DOHH2 (cell line): ENCODE data around the gene CA12.

Experiments
- H3F3A ChIP-seq: fragments of 200-600 bp; sonication (generic), shearing (Covaris generic); 2 replicates; pipeline ENCODE4 v1.6.0; 2016; ENCODE audit warnings: antibody characterized with exemption, mild to moderate bottlenecking; ENCODE audit not compliant: control insufficient read depth, insufficient read depth
- H3K27ac ChIP-seq: fragments of 200-600 bp; sonication (generic); 2 replicates; pipeline ENCODE4 v1.5.1; 2014; ENCODE audit warnings: low read depth, mild to moderate bottlenecking, low read length, moderate library complexity
- H3K27me3 ChIP-seq: fragments of 200-600 bp; sonication (generic); 2 replicates; pipeline ENCODE4 v1.6.1; 2014; ENCODE audit warnings: mild to moderate bottlenecking, low read length, mixed read lengths; ENCODE audit not compliant: control insufficient read depth
- H3K36me3 ChIP-seq: fragments of 200-600 bp; sonication (generic); 2 replicates; pipeline ENCODE4 v1.6.1; 2014; ENCODE audit warnings: mild to moderate bottlenecking, low read length, moderate library complexity, mixed read lengths; ENCODE audit not compliant: control insufficient read depth
- H3K4me1 ChIP-seq: fragments of 200-600 bp; sonication (generic); 2 replicates; pipeline ENCODE4 v1.6.1; 2014; ENCODE audit warnings: mild to moderate bottlenecking, low read length, mixed read lengths; ENCODE audit not compliant: control insufficient read depth
- H3K4me2 ChIP-seq: fragments of 200-600 bp; sonication (generic); 2 replicates; pipeline ENCODE4 v1.6.0; 2014; ENCODE audit warnings: mild to moderate bottlenecking, low read length, moderate library complexity
- H3K4me3 ChIP-seq: fragments of 200-600 bp; sonication (generic); 2 replicates; pipeline ENCODE4 v1.5.1; 2014; ENCODE audit warnings: mild to moderate bottlenecking, low read length, mixed read lengths
- H3K79me2 ChIP-seq: fragments of 200-600 bp; sonication (generic); 2 replicates; pipeline ENCODE4 v1.6.1; 2014; ENCODE audit warnings: mild to moderate bottlenecking, low read length, mixed read lengths; ENCODE audit not compliant: control insufficient read depth
- H3K9me2 ChIP-seq: fragments of 200-600 bp; sonication (generic); replicated peaks from 2 replicates; pipeline ENCODE4 v1.6.1; 2014; ENCODE audit warnings: mild to moderate bottlenecking, low read length, mixed read lengths; ENCODE audit not compliant: control insufficient read depth
- H3K9me3 ChIP-seq: fragments of 200-600 bp; sonication (generic); 2 replicates; pipeline ENCODE4 v1.6.1; 2014; ENCODE audit warnings: antibody characterized with exemption, low read length, mixed read lengths; ENCODE audit not compliant: control insufficient read depth, insufficient read depth
- H4K20me1 ChIP-seq: fragments of 200-600 bp; sonication (generic); 2 replicates; pipeline ENCODE4 v1.6.0; 2014; ENCODE audit warnings: low read depth, mild to moderate bottlenecking, antibody characterized with exemption, low read length, moderate library complexity; ENCODE audit not compliant: control insufficient read depth, insufficient read depth
- EZH2phosphoT487 ChIP-seq: fragments of 200-600 bp; sonication (generic); IDR thresholded peaks from 2 replicates; pipeline ENCODE4 v1.6.1; 2017; ENCODE audit warnings: borderline replicate concordance, mild to moderate bottlenecking, antibody characterized with exemption, low read length, moderate library complexity, mixed read lengths
- TF ChIP-seq, protein P1 (sequence below): fragments of 200-600 bp; sonication (generic); IDR thresholded peaks from one replicate; pipeline ENCODE4 v1.5.1; 2014; ENCODE audit warnings: antibody characterized with exemption, mild to moderate bottlenecking, low read depth, low read length; ENCODE audit not compliant: poor library complexity, severe bottlenecking

CA12 gene

DNA sequence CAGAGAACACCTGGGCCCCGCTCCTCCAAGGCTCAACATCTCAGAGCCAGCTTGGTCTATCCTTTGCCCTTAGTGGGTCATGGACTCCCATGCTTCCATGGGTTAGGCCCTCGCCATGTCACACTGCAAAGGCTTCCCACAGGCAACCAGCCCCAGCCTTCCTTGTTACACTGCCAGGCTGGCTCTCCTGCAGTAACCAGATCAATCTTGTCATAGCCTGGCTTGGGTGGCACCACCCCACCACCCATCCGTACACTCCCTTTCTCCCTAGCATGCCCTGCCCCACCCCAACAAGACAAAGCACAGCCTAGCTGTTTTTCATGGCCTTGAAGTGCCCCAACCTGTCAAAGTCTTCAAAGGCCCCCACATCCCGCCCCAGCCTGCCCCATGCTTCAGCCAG, 30.5 kb downstream of the CA12 start:
- no peak for TF ChIP-seq EZH2phosphoT487
- TF ChIP-seq, protein P1, sequence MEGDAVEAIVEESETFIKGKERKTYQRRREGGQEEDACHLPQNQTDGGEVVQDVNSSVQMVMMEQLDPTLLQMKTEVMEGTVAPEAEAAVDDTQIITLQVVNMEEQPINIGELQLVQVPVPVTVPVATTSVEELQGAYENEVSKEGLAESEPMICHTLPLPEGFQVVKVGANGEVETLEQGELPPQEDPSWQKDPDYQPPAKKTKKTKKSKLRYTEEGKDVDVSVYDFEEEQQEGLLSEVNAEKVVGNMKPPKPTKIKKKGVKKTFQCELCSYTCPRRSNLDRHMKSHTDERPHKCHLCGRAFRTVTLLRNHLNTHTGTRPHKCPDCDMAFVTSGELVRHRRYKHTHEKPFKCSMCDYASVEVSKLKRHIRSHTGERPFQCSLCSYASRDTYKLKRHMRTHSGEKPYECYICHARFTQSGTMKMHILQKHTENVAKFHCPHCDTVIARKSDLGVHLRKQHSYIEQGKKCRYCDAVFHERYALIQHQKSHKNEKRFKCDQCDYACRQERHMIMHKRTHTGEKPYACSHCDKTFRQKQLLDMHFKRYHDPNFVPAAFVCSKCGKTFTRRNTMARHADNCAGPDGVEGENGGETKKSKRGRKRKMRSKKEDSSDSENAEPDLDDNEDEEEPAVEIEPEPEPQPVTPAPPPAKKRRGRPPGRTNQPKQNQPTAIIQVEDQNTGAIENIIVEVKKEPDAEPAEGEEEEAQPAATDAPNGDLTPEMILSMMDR = no peak
- no peak overlapping the region for H3K27ac ChIP-seq
- H3K4me2 ChIP-seq = no peak overlapping the region
- no peaks in the 10 kb centered on the region for H3K27me3 ChIP-seq
- H3F3A ChIP-seq = no peaks in the 10 kb centered on the region
- H3K4me3 ChIP-seq = no peak overlapping the region
- no peaks in the 10 kb centered on the region for H3K9me3 ChIP-seq
- H3K9me2 ChIP-seq = no peaks in the 10 kb centered on the region
- H3K36me3 ChIP-seq = no peaks in the 10 kb centered on the region
- H4K20me1 ChIP-seq = no peaks in the 10 kb centered on the region
- no peaks in the 10 kb centered on the region for H3K79me2 ChIP-seq
- H3K4me1 ChIP-seq = no peaks in the 10 kb centered on the region; the same call in 1 of the 2 replicates

DNA sequence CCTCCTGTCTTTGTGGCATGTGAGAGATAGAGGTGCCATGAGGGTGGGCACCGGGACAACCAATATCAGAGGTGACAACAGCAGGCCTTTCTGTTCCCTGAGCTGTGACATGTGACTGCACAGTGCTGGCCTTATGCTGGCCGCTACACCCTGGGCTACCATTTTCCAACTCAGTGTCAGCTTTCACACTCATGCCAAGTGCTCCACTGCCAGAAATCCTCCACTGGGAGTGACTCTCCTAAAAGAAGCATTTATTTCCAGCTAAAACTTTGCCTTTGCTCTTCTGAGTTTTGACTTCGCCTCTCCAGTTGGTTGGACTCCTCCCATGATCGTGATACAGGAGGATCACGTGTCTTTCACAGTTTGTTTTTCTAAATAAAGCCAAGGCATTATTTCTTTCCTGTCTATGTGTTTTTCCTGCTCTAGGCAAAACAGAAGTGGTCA, 31.4 kb downstream of the CA12 start:
- Histone ChIP-seq H3K27me3 (no peaks in the 10 kb centered on the region), H3K9me3 (no peaks in the 10 kb centered on the region), H3F3A (no peaks in the 10 kb centered on the region), H3K36me3 (no peaks in the 10 kb centered on the region), H3K4me1 (no peaks in the 10 kb centered on the region; the same call in 1 of the 2 replicates), H3K27ac (no peak overlapping the region), H4K20me1 (no peaks in the 10 kb centered on the region), H3K4me3 (no peak overlapping the region), H3K79me2 (no peaks in the 10 kb centered on the region), H3K9me2 (no peaks in the 10 kb centered on the region), H3K4me2 (no peak overlapping the region)
- TF ChIP-seq EZH2phosphoT487 = no peak
- TF ChIP-seq, protein P1 = no peak

DNA sequence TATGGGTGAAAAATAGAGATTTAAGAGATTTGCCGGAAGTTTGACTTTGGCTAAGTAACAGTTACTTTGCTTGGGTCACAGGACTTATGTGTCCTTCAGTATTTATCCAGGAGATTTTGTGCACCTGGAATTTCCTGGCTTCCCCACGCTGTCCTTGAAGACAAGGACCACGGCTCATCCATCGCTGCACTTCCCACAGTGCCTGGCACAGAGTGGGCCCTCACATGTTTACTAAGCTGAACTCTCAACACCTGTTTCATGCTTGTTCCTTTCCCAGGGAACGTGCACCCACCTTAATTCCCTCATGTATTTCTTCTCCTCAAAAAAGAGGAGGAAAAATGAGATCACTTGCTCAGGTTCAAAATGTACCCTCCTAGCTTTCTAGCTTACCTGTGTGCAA, 32.0 kb downstream of the CA12 start:
- H3K9me3 ChIP-seq = no peaks in the 10 kb centered on the region
- no peaks in the 10 kb centered on the region; the same call in 1 of the 2 replicates for H3K4me1 ChIP-seq
- H3K4me3 ChIP-seq = no peak overlapping the region
- H3K9me2 ChIP-seq = no peaks in the 10 kb centered on the region
- no peaks in the 10 kb centered on the region for H3K27me3 ChIP-seq
- H3K79me2 ChIP-seq = no peaks in the 10 kb centered on the region
- no peaks in the 10 kb centered on the region for H3F3A ChIP-seq
- TF ChIP-seq, protein P1 = no peak
- TF ChIP-seq EZH2phosphoT487 = no peak
- H3K36me3 ChIP-seq = no peaks in the 10 kb centered on the region
- no peaks in the 10 kb centered on the region for H4K20me1 ChIP-seq
- no peak overlapping the region for H3K27ac ChIP-seq
- H3K4me2 ChIP-seq = no peak overlapping the region

DNA sequence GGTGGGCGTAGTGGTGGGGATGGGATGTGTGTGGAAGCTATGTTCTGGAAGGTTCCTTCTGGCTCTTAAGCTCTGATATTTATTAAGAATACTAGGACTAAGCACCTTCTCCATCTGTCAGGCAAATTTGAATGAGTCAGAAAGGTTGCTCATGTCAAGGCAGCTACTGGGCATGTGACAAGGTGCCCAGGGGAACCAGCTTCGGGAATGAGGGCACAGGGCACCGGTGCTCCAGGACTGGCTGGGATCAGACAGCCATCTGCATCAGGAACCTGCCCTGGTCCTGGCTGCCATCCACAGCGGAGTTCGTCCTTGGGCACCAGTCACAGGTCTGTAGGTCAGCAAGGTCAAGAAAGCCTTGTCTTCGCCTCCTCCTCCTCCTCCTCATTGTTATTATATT, 32.5 kb downstream of the CA12 start:
- Histone ChIP-seq H3F3A (no peaks in the 10 kb centered on the region), H4K20me1 (no peaks in the 10 kb centered on the region), H3K4me2 (no peak overlapping the region), H3K4me3 (no peak overlapping the region), H3K27me3 (no peaks in the 10 kb centered on the region), H3K9me3 (no peaks in the 10 kb centered on the region), H3K4me1 (no peaks in the 10 kb centered on the region; the same call in 1 of the 2 replicates), H3K79me2 (no peaks in the 10 kb centered on the region), H3K9me2 (no peaks in the 10 kb centered on the region), H3K27ac (no peak overlapping the region), H3K36me3 (no peaks in the 10 kb centered on the region)
- TF ChIP-seq EZH2phosphoT487 = no peak
- TF ChIP-seq, protein P1 = no peak
